KMS-11 (cell line): Measurements from ENCODE around the gene AGBL3.

Source experiments
- H2AFZ ChIP-seq: fragments of 200-600 bp; sonication (generic); 2 replicates; pipeline ENCODE4 v1.6.1; 2016; ENCODE audit warnings: antibody characterized with exemption, mixed run types, low read depth
- H3K27ac ChIP-seq: fragments of 200-600 bp; sonication (generic); 2 replicates; pipeline ENCODE4 v1.6.1; 2016; ENCODE audit warnings: mild to moderate bottlenecking, mixed run types
- H3K27me3 ChIP-seq: fragments of 200-600 bp; sonication (generic); 2 replicates; pipeline ENCODE4 v1.6.1; 2017; ENCODE audit warnings: mild to moderate bottlenecking, low read depth, mixed run types, moderate library complexity; ENCODE audit not compliant: insufficient read depth
- H3K36me3 ChIP-seq: fragments of 200-600 bp; sonication (generic); 2 replicates; pipeline ENCODE4 v1.6.1; 2017; ENCODE audit warnings: mild to moderate bottlenecking, mixed run types; ENCODE audit not compliant: insufficient read depth
- H3K4me1 ChIP-seq: fragments of 200-600 bp; sonication (generic); 2 replicates; pipeline ENCODE4 v1.6.1; 2016; ENCODE audit warnings: mild to moderate bottlenecking, low read depth, mixed run types; ENCODE audit not compliant: poor library complexity, severe bottlenecking
- H3K4me2 ChIP-seq: fragments of 200-600 bp; sonication (generic); 2 replicates; pipeline ENCODE4 v1.7.0; 2016; ENCODE audit warnings: mild to moderate bottlenecking, mixed run types
- H3K4me3 ChIP-seq: fragments of 200-600 bp; sonication (generic); IDR thresholded peaks from 2 replicates; pipeline ENCODE4 v1.6.1; 2017; ENCODE audit warnings: low read depth, low read length, mixed read lengths; ENCODE audit not compliant: insufficient read depth
- H3K79me2 ChIP-seq: fragments of 200-600 bp; sonication (generic); 2 replicates; pipeline ENCODE4 v1.6.1; 2016; ENCODE audit warnings: low read depth, mixed run types; ENCODE audit not compliant: insufficient read depth
- H3K9ac ChIP-seq: fragments of 200-600 bp; sonication (generic); 2 replicates; pipeline ENCODE4 v1.6.1; 2016; ENCODE audit warnings: mild to moderate bottlenecking, mixed run types
- H4K20me1 ChIP-seq: fragments of 200-600 bp; sonication (generic); 2 replicates; pipeline ENCODE4 v1.6.1; 2016; ENCODE audit warnings: mild to moderate bottlenecking, mixed run types; ENCODE audit not compliant: insufficient read depth
- CTCF ChIP-seq: fragments of 200-600 bp; sonication (generic); conservative IDR thresholded peaks from 2 replicates; pipeline ENCODE4 v1.6.1; 2017; ENCODE audit warnings: low read depth, mild to moderate bottlenecking, antibody characterized with exemption, low read length, moderate library complexity, mixed read lengths

Gene AGBL3

DNA sequence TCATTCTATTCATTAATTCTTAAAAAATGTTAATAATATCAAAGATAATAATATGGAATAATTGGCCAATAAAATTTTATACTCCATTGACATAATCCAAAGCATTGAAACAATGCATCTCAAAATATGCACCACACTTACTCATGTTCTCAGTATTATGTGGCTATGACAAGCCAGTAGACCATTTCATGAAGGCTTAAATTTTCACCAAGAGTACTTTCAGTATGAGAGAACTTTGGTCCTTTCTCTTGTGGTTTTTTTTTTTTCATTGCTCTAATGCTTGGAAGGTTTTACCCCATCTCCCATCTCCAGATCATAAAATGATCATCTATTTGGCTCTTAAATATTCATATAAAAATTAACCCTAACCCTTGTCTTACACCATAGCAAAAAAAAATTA is 116.1 kb downstream of the AGBL3 start:
- Histone ChIP-seq H3K79me2 (no peaks in the 10 kb centered on the region), H3K27me3 (no peaks in the 10 kb centered on the region), H4K20me1 (no peaks in the 10 kb centered on the region), H3K4me2 (no peak overlapping the region), H3K27ac (no peak overlapping the region), H2AFZ (no peak overlapping the region), H3K4me3 (no peak overlapping the region), H3K4me1 (no peaks in the 10 kb centered on the region), H3K36me3 (no peaks in the 10 kb centered on the region), H3K9ac (no peak overlapping the region)
- TF ChIP-seq CTCF, result no peak

DNA sequence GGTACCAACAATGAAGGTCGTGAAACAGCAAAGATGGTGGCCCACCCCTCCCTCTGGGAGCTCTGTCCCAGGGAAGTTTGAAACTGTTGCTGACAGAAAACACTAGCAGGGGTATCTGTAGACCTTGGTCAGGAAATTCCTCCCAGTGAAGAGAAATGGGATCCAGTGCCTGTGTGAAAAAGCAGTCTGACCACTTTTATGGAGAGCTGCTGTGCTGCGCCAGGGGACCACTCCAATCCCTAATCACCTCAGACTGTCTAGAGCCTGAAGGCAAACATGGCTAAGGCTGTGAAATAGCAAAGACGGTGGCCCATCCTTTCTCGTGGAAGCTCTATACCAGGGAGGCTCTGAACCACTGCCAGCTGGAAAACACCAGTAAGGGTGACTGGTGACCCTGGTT is 123.3 kb downstream of the AGBL3 start:
- H3K79me2 ChIP-seq, result no peaks in the 10 kb centered on the region
- no peak overlapping the region for H3K4me2 ChIP-seq
- no peak overlapping the region for H3K4me3 ChIP-seq
- no peaks in the 10 kb centered on the region for H3K4me1 ChIP-seq
- H3K27me3 ChIP-seq, result no peaks in the 10 kb centered on the region
- no peaks in the 10 kb centered on the region for H4K20me1 ChIP-seq
- no peak overlapping the region for H3K9ac ChIP-seq
- H2AFZ ChIP-seq, result no peak overlapping the region
- no peaks in the 10 kb centered on the region for H3K36me3 ChIP-seq
- no peak for TF ChIP-seq CTCF
- no peak overlapping the region for H3K27ac ChIP-seq

DNA sequence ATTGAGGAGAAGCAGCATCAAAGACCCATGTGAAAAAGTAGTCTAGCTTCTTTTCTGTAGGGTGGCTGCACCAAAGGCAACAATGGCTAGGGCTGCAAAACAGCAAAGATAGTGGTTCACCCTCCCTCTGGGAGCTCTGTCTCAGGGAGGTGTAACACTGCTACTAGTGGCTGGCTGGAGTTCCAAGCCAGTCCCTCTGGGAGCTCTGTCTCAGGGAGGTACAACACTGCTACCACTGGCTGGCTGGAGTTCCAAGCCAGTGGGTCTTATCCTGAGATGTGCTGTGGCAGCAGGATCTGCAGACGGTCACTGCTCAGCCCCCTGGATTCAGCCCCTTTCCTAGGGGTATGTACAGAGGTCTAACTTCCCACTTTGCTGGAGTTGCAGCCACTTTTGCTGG is 123.7 kb downstream of the AGBL3 start:
- H3K36me3 ChIP-seq, result no peaks in the 10 kb centered on the region
- no peaks in the 10 kb centered on the region for H3K79me2 ChIP-seq
- no peak overlapping the region for H3K27ac ChIP-seq
- TF ChIP-seq CTCF, result no peak
- H2AFZ ChIP-seq, result no peak overlapping the region
- H3K4me2 ChIP-seq, result no peak overlapping the region
- H4K20me1 ChIP-seq, result no peaks in the 10 kb centered on the region
- no peak overlapping the region for H3K4me3 ChIP-seq
- no peaks in the 10 kb centered on the region for H3K27me3 ChIP-seq
- H3K4me1 ChIP-seq, result no peaks in the 10 kb centered on the region
- no peak overlapping the region for H3K9ac ChIP-seq

GRCh38 chr7:135111379-135111778 is 125.1 kb downstream of the AGBL3 start:
- Histone ChIP-seq H3K4me2 (no peak overlapping the region), H3K27ac (no peak overlapping the region), H3K9ac (no peak overlapping the region), H2AFZ (no peak overlapping the region), H3K4me3 (no peak overlapping the region), H4K20me1 (no peaks in the 10 kb centered on the region), H3K36me3 (no peaks in the 10 kb centered on the region), H3K27me3 (no peaks in the 10 kb centered on the region), H3K4me1 (no peaks in the 10 kb centered on the region), H3K79me2 (no peaks in the 10 kb centered on the region)
- no peak for TF ChIP-seq CTCF

DNA sequence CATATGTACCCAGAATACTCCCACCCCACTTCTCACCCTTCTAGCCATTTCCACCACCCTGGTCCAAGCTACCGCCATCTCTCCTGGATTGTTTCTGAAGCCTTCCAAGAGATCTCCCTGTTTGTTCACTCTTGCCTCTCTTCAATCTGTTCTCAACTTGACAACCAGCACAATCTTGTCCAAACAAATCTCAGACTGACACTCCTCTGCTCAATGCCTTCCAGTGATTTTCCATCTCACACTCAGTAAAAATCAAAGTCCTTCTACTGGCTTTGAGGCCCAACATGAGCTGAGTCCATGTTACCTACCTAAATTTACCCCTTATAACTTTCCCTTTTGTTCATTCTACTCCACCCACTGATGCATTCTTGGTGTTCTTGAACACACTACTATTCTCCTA is 128.3 kb downstream of the AGBL3 start:
- no peaks in the 10 kb centered on the region for H3K79me2 ChIP-seq
- no peak overlapping the region for H3K9ac ChIP-seq
- H3K4me1 ChIP-seq, result no peaks in the 10 kb centered on the region
- no peak overlapping the region for H3K4me3 ChIP-seq
- H2AFZ ChIP-seq, result no peak overlapping the region
- no peak overlapping the region for H3K27ac ChIP-seq
- no peaks in the 10 kb centered on the region for H3K36me3 ChIP-seq
- no peak overlapping the region for H3K4me2 ChIP-seq
- no peak for TF ChIP-seq CTCF
- no peaks in the 10 kb centered on the region for H4K20me1 ChIP-seq
- no peaks in the 10 kb centered on the region for H3K27me3 ChIP-seq
